Smooth muscle cell (in vitro differentiated cells): ENCODE results near the gene CAD. TPM values are rescaled to one million over a fixed set of nuclear protein-coding genes. Genes with fewer than 3 reads are reported as not detected.

Experiments used
- DNase-seq: peaks from one replicate; lab custom pipeline; 2025; ENCODE audit not compliant: unreplicated experiment; lab: John Stamatoyannopoulos, UW
- H2AFZ ChIP-seq: fragments of 200-600 bp; sonication (generic); 2 replicates; pipeline ENCODE4 v1.6.0; 2016; ENCODE audit warnings: antibody characterized with exemption, low read depth, mild to moderate bottlenecking
- H3F3A ChIP-seq: fragments of 200-600 bp; sonication (generic); 2 replicates; pipeline ENCODE4 v1.6.0; 2017; ENCODE audit warnings: antibody characterized with exemption, low read depth
- H3K27ac ChIP-seq: fragments of 200-600 bp; sonication (generic); 2 replicates; pipeline ENCODE4 v1.5.1; 2016; ENCODE audit warnings: low read depth, mild to moderate bottlenecking
- H3K27me3 ChIP-seq: fragments of 200-600 bp; sonication (generic); 2 replicates; pipeline ENCODE4 v1.6.1; 2016; ENCODE audit warnings: low read depth, mild to moderate bottlenecking
- H3K36me3 ChIP-seq: fragments of 200-600 bp; sonication (generic); 2 replicates; pipeline ENCODE4 v1.5.1; 2016; ENCODE audit warnings: low read depth
- H3K4me1 ChIP-seq: fragments of 200-600 bp; sonication (generic); 2 replicates; pipeline ENCODE4 v1.5.1; 2016; ENCODE audit warnings: low read depth
- H3K4me2 ChIP-seq: fragments of 200-600 bp; sonication (generic); 2 replicates; pipeline ENCODE4 v1.6.0; 2016; ENCODE audit warnings: mild to moderate bottlenecking
- H3K4me3 ChIP-seq: fragments of 200-600 bp; sonication (generic); 2 replicates; pipeline ENCODE4 v1.5.1; 2016; ENCODE audit warnings: mild to moderate bottlenecking
- H3K79me2 ChIP-seq: fragments of 200-600 bp; sonication (generic); 2 replicates; pipeline ENCODE4 v1.6.0; 2016; ENCODE audit warnings: low read depth, mild to moderate bottlenecking
- H3K9ac ChIP-seq: fragments of 200-600 bp; sonication (generic); 2 replicates; pipeline ENCODE4 v1.6.0; 2016; ENCODE audit warnings: low read depth
- H3K9me3 ChIP-seq: fragments of 200-600 bp; sonication (generic); replicated peaks from 2 replicates; pipeline ENCODE4 v1.5.1; 2016; ENCODE audit warnings: low read depth
- H4K20me1 ChIP-seq: fragments of 200-600 bp; sonication (generic); 2 replicates; pipeline ENCODE4 v1.6.0; 2016; ENCODE audit warnings: low read depth
- WGBS: methylation state at CpG from one replicate; pipeline ENCODE4 v1.1.7; 2016; ENCODE audit warnings: low lambda C conversion rate; 5-methylcytosine and 5-hydroxymethylcytosine counted together
- polyA plus RNA-seq: library from polyadenylated mRNA; unstranded; fragments of >200 nt; fragmentation: Nextera tagmentation; extraction: Ambion mirVana; gene quantifications from 2 replicates; pipeline ENCODE4 v1.2.1, GENCODE V29; 2016
- total RNA-seq: library from RNA; depleted of rRNA; stranded (reverse); fragments of >200 nt; gene quantifications from 2 replicates; pipeline ENCODE4 v1.2.3, GENCODE V29; 2014
- TF ChIP-seq, protein P1 (sequence below): fragments of 200-600 bp; sonication (generic); IDR thresholded peaks from 2 replicates; pipeline ENCODE4 v1.5.1; 2017; ENCODE audit warnings: borderline replicate concordance, mild to moderate bottlenecking, antibody characterized with exemption; ENCODE audit not compliant: insufficient read depth, poor library complexity, severe bottlenecking

Gene CAD
- total and polyA plus RNA-seq, 2 experiments from 2014 or later, result 20.3 to 34.3 TPM

DNA sequence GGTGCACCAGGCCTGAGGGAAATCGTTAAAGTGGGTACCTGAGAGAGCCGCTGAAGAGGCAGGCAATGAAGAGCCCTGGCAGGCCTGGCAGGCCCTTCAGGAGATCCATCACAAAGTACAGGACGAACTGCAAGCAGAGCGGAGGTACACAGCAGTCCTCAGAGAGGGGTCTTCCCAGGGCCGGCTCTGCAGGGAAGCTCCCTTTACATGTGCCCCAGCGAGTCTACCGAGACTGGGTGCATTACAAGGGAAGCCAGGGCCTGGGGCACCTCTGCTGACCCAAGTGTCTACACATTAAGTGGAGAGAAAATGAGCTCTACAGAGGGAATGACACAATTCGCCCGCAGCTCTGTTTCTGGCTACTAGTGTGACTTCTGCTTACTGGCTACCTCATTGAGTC lies 13.4 kb upstream of the CAD start:
- Histone ChIP-seq H3K36me3 (no peaks in the 10 kb centered on the region), H4K20me1 (no peaks in the 10 kb centered on the region), H3K4me3 (no peak overlapping the region), H3K9ac (no peak overlapping the region), H3K4me1 (peaks cover 2% of the 10 kb centered on the region), H3K27ac (no peak overlapping the region), H3K27me3 (no peaks in the 10 kb centered on the region), H2AFZ (no peak overlapping the region), H3F3A (no peaks in the 10 kb centered on the region), H3K79me2 (no peaks in the 10 kb centered on the region), H3K4me2 (no peak overlapping the region), H3K9me3 (no peaks in the 10 kb centered on the region)
- no peak for DNase-seq
- 93% methylated on average over 9 of the region's 9 CpGs for WGBS
- TF ChIP-seq, protein P1, sequence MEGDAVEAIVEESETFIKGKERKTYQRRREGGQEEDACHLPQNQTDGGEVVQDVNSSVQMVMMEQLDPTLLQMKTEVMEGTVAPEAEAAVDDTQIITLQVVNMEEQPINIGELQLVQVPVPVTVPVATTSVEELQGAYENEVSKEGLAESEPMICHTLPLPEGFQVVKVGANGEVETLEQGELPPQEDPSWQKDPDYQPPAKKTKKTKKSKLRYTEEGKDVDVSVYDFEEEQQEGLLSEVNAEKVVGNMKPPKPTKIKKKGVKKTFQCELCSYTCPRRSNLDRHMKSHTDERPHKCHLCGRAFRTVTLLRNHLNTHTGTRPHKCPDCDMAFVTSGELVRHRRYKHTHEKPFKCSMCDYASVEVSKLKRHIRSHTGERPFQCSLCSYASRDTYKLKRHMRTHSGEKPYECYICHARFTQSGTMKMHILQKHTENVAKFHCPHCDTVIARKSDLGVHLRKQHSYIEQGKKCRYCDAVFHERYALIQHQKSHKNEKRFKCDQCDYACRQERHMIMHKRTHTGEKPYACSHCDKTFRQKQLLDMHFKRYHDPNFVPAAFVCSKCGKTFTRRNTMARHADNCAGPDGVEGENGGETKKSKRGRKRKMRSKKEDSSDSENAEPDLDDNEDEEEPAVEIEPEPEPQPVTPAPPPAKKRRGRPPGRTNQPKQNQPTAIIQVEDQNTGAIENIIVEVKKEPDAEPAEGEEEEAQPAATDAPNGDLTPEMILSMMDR, result no peak

GRCh38 chr2:27204566-27204965 lies 12.6 kb upstream of the CAD start:
- no peaks in the 10 kb centered on the region for H3K9me3 ChIP-seq
- no peaks in the 10 kb centered on the region for H4K20me1 ChIP-seq
- TF ChIP-seq, protein P1, result no peak
- H3K9ac ChIP-seq, result no peak overlapping the region
- H3K4me3 ChIP-seq, result no peak overlapping the region
- no peak overlapping the region for H2AFZ ChIP-seq
- H3K4me2 ChIP-seq, result no peak overlapping the region
- peaks cover 2% of the 10 kb centered on the region for H3K4me1 ChIP-seq
- no peaks in the 10 kb centered on the region for H3K36me3 ChIP-seq
- H3K27me3 ChIP-seq, result no peaks in the 10 kb centered on the region
- 96% methylated on average over 8 of the region's 8 CpGs for WGBS
- no peaks in the 10 kb centered on the region for H3F3A ChIP-seq
- no peaks in the 10 kb centered on the region for H3K79me2 ChIP-seq
- no peak for DNase-seq
- H3K27ac ChIP-seq, result no peak overlapping the region

DNA sequence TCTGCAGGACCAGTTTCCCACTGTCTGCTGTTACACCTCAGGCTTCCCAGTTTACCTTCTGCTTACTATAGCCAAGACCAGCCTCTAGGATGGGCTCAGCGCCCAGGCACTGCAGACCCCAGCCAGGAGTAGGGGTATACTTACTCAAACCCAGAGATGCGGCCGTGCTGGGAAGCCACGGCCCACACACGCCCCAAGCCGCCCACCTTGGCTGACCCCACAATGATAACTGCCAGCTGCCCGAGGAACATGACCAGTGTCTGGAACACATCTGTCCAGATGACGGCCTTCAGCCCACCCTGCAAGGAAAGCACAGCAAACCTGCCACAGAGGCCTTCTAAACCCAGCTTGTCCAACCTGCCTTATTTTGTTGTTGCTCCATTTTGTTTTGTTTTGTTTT lies 12.0 kb upstream of the CAD start:
- Histone ChIP-seq H3K27me3 (no peaks in the 10 kb centered on the region), H4K20me1 (no peaks in the 10 kb centered on the region), H3F3A (no peaks in the 10 kb centered on the region), H3K36me3 (no peaks in the 10 kb centered on the region), H3K79me2 (no peaks in the 10 kb centered on the region), H3K4me2 (no peak overlapping the region), H2AFZ (no peak overlapping the region), H3K4me3 (no peak overlapping the region), H3K27ac (no peak overlapping the region), H3K9ac (no peak overlapping the region), H3K9me3 (no peaks in the 10 kb centered on the region), H3K4me1 (peaks cover 2% of the 10 kb centered on the region)
- WGBS, result 90% methylated on average over 8 of the region's 8 CpGs
- TF ChIP-seq, protein P1, result no peak
- DNase-seq, result no peak

GRCh38 chr2:27206346-27206745 lies 10.8 kb upstream of the CAD start:
- TF ChIP-seq, protein P1, result no peak

More at GRCh38 chr2:27206346-27206745, 10.8 kb upstream of the CAD start:
- no peak for DNase-seq
- H3K4me1 ChIP-seq, result peaks cover 6% of the 10 kb centered on the region
- no peak overlapping the region for H3K9ac ChIP-seq
- H3K36me3 ChIP-seq, result no peaks in the 10 kb centered on the region
- H3K27ac ChIP-seq, result no peak overlapping the region
- no peaks in the 10 kb centered on the region for H3K79me2 ChIP-seq
- no peaks in the 10 kb centered on the region for H3K27me3 ChIP-seq
- H3F3A ChIP-seq, result no peaks in the 10 kb centered on the region
- H4K20me1 ChIP-seq, result no peaks in the 10 kb centered on the region
- no peak overlapping the region for H3K4me2 ChIP-seq
- 100% methylated on average over 6 of the region's 6 CpGs for WGBS
- no peaks in the 10 kb centered on the region for H3K9me3 ChIP-seq
- no peak overlapping the region for H3K4me3 ChIP-seq
- H2AFZ ChIP-seq, result no peak overlapping the region
